ENCODE measurements around the gene CNKSR3.

DNA sequence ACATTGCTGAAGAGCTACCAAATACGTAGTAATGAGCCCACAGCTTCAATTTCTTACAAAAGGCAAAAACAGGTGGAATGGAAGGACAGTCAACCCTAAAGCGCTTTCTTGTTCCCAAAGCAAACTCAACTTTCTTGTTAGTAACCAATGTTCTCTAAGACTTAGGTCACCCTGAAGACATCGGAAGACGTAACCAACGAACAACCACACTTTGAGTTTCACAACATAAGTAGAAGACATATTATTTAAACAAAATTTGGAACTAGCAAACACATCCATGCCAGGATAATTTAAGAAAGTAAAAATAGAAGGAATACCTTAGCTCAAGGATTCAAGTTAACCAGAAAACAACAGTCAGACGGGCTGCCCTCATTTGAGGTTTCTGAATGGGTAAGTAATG lies 51.0 kb downstream of the CNKSR3 start:
- TF ChIP-seq, protein P1, sequence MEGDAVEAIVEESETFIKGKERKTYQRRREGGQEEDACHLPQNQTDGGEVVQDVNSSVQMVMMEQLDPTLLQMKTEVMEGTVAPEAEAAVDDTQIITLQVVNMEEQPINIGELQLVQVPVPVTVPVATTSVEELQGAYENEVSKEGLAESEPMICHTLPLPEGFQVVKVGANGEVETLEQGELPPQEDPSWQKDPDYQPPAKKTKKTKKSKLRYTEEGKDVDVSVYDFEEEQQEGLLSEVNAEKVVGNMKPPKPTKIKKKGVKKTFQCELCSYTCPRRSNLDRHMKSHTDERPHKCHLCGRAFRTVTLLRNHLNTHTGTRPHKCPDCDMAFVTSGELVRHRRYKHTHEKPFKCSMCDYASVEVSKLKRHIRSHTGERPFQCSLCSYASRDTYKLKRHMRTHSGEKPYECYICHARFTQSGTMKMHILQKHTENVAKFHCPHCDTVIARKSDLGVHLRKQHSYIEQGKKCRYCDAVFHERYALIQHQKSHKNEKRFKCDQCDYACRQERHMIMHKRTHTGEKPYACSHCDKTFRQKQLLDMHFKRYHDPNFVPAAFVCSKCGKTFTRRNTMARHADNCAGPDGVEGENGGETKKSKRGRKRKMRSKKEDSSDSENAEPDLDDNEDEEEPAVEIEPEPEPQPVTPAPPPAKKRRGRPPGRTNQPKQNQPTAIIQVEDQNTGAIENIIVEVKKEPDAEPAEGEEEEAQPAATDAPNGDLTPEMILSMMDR (conservative IDR thresholded peaks at IDR 0.05), result no peak
- TF ChIP-seq ZFX (IDR thresholded peaks at IDR 0.05), result no peak

Data from C4-2B (cell line).